Activated CD8-positive, alpha-beta T cell treated with anti-CD3 and anti-CD28 coated beads for 36 hours (primary cell): Measurements from ENCODE around the gene SLC9A3. TPM values are rescaled to one million over a fixed set of nuclear protein-coding genes. Genes with fewer than 3 reads are reported as not detected.
A peak's percentile ranks its signal among the peaks of the same experiment; 100 is the strongest.

ENCODE experiments used
- ATAC-seq: fragments of 200-7000 bp; cut with Tn5 transposase; one replicate; pipeline ENCODE4 v1.10.0; 2021; ENCODE audit warnings: mild to moderate bottlenecking, moderate library complexity
- CTCF ChIA-PET: fragments of 350-600 bp; sonication (Branson Sonifier 250); formaldehyde crosslinking; loops from one replicate; lab custom pipeline; 2021; ENCODE audit warnings: antibody characterized with exemption; lab: Charles Lee
- POLR2A ChIA-PET: fragments of 350-600 bp; sonication (Branson Sonifier 250); formaldehyde crosslinking; loops from one replicate; lab custom pipeline; 2021; ENCODE audit warnings: antibody characterized with exemption; lab: Charles Lee
- DNase-seq: peaks from one replicate; pipeline ENCODE4 v3.0.0-alpha.2; 2020
- H3K27ac Mint-ChIP-seq: one replicate; pipeline ENCODE4 v1.8.0; 2021; ENCODE audit warnings: mild to moderate bottlenecking, mixed read lengths
- H3K27me3 Mint-ChIP-seq: one replicate; pipeline ENCODE4 v1.8.0; 2021; ENCODE audit warnings: mixed read lengths
- H3K36me3 Mint-ChIP-seq: one replicate; pipeline ENCODE4 v1.8.0; 2021; ENCODE audit warnings: low read depth, mixed read lengths
- H3K4me1 Mint-ChIP-seq: one replicate; pipeline ENCODE4 v1.8.0; 2021; ENCODE audit warnings: low read depth, mixed read lengths
- H3K4me3 Mint-ChIP-seq: one replicate; pipeline ENCODE4 v1.8.0; 2021; ENCODE audit warnings: mild to moderate bottlenecking, moderate library complexity, mixed read lengths
- H3K9me3 Mint-ChIP-seq: one replicate; pipeline ENCODE4 v1.8.0; 2021; ENCODE audit warnings: mixed read lengths
- intact Hi-C: fragments of 100-400 bp; cut with micrococcal nuclease; formaldehyde crosslinking; loops from one replicate; pipeline ENCODE4 v1.10.0; 2022
- total RNA-seq, 2 experiments: library from RNA; stranded (reverse); gene quantifications; one replicate each; pipeline ENCODE4 v1.2.3, GENCODE V29; 2021
- TF ChIP-seq, protein P1 (sequence below): fragments of 200-600 bp; IDR thresholded peaks from one replicate; pipeline ENCODE4 v1.8.0; 2022; ENCODE audit warnings: antibody characterized with exemption, mild to moderate bottlenecking

SLC9A3 gene
- total RNA-seq, 2 experiments from 2014 or later, result 3.2 to 3.3 TPM

DNA sequence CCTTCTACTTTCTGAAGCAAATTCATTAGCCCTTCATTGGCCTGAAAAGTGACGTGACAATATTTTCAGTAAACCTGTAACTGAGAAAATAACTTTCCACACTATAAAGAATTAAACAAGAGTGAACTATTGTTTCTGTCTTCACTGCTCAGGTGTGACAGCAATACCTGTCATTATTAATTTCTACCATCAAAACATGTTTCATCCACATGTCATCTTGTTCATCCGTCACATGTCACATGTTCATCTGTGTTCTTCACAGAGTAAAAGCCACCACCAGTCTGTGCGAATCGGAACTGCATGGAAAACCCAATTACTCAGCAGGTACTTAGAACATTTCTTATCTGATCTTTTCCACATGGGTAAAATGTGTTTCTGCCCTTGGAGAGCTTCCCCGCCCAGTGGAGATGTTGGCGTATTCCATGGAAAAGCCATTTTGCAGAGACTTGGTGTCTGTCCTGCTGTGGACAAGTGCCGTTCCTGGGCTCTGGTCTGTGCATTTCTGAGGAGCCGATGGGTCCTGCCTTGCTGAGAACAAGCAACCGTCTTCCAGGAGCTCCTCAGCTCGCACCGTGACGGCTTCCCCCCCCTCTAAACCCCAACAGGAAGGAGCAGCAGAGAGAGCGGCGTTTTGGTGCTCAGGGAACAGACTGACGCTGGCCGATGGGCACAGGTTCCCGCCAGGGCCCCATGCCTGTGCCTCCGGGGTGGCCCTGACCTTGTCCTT is 91.9 kb downstream of the SLC9A3 start:
- DNase-seq (no peak), ATAC-seq (no peak)
- Mint-ChIP-seq H3K4me3 (no peak overlapping the region), H3K36me3 (peaks cover 22% of the 10 kb centered on the region), H3K27ac (no peak overlapping the region), H3K9me3 (no peaks in the 10 kb centered on the region), H3K4me1 (peaks cover 10% of the 10 kb centered on the region), H3K27me3 (peaks cover 2% of the 10 kb centered on the region)
- intact Hi-C loops, result loop anchor here (5.0 kb wide), 1 partner anchor 115 kb away; no protein-coding TSS in a partner anchor
- POLR2A ChIA-PET, result interaction anchor here (1.0 kb wide), 1 partner anchor 31 kb away, joined by 4 read pairs; no protein-coding TSS in a partner anchor
- CTCF ChIA-PET, result interaction anchor here (1.1 to 5.6 kb wide), 5 partner anchors 62 to 121 kb away, joined by 3 to 55 read pairs (median 4); no protein-coding TSS in a partner anchor
- TF ChIP-seq, protein P1, sequence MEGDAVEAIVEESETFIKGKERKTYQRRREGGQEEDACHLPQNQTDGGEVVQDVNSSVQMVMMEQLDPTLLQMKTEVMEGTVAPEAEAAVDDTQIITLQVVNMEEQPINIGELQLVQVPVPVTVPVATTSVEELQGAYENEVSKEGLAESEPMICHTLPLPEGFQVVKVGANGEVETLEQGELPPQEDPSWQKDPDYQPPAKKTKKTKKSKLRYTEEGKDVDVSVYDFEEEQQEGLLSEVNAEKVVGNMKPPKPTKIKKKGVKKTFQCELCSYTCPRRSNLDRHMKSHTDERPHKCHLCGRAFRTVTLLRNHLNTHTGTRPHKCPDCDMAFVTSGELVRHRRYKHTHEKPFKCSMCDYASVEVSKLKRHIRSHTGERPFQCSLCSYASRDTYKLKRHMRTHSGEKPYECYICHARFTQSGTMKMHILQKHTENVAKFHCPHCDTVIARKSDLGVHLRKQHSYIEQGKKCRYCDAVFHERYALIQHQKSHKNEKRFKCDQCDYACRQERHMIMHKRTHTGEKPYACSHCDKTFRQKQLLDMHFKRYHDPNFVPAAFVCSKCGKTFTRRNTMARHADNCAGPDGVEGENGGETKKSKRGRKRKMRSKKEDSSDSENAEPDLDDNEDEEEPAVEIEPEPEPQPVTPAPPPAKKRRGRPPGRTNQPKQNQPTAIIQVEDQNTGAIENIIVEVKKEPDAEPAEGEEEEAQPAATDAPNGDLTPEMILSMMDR, result no peak

GRCh38 chr5:431711-432050 is 92.6 kb downstream of the SLC9A3 start:
- Mint-ChIP-seq H3K27me3 (peaks cover 4% of the 10 kb centered on the region), H3K4me1 (peaks cover 10% of the 10 kb centered on the region), H3K36me3 (peaks cover 22% of the 10 kb centered on the region), H3K9me3 (no peaks in the 10 kb centered on the region), H3K4me3 (no peak overlapping the region), H3K27ac (no peak overlapping the region)
- POLR2A ChIA-PET, result interaction anchor here (1.0 to 1.1 kb wide), 2 partner anchors 31 to 60 kb away, joined by 3 to 4 read pairs; no protein-coding TSS in a partner anchor
- TF ChIP-seq, protein P1, result no peak
- intact Hi-C loops, result loop anchor here (5.0 kb wide), 1 partner anchor 114 kb away; no protein-coding TSS in a partner anchor
- DNase-seq, result no peak
- CTCF ChIA-PET, result interaction anchor here (0.6 to 5.6 kb wide), 16 partner anchors 10 to 212 kb away, joined by 3 to 55 read pairs (median 4); no protein-coding TSS in a partner anchor
- ATAC-seq, result no peak

DNA sequence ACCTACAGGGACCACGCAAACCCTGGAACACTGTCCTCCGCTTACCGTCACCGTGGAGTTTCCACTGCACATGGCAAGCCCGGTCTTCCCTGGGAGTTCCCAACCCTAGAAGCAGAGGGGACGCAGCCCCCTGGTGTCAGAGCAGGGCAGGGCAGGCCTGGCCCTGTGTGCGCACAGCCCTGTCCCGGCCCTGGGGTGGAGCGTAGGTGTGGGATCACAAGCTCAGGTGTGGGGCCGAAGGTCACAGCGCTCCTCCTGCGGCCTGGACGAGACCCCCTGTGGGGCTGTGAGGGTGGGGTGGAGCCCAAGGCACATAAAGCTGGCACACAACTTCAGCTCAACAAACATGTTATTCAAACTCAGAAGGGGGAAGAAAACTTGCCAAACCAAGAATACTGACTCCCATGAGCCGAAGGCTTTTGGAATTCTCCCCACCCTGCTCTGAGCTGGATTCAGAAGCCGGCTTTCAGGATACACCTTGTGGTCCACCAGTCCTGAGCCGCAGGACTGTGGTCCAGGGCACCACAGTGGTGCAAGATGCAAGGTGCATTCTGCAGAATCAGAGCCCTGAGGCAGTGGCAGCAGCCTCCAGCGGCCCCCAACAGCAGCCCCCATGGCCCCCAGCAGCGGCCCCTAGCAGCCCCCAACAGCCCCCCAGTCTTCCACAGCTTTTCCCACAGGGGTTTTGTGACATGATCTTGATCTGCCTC is 93.1 kb downstream of the SLC9A3 start:
- intact Hi-C loops, result loop anchor here (5.0 kb wide), 1 partner anchor 114 kb away; no protein-coding TSS in a partner anchor
- no peak overlapping the region for H3K27ac Mint-ChIP-seq
- ChIA-PET CTCF (interaction anchor here (0.6 to 5.6 kb wide), 17 partner anchors 10 to 211 kb away, joined by 3 to 55 read pairs (median 3); no protein-coding TSS in a partner anchor), POLR2A (interaction anchor here (1.1 kb wide), 1 partner anchor 59 kb away, joined by 3 read pairs; no protein-coding TSS in a partner anchor)
- TF ChIP-seq, protein P1, result peak; percentile 87
- ATAC-seq (peak; percentile 93), DNase-seq (peak; percentile 58)
- H3K4me1 Mint-ChIP-seq, result peaks cover 10% of the 10 kb centered on the region
- no peaks in the 10 kb centered on the region for H3K9me3 Mint-ChIP-seq
- H3K27me3 Mint-ChIP-seq, result peaks cover 6% of the 10 kb centered on the region
- no peak overlapping the region for H3K4me3 Mint-ChIP-seq
- peaks cover 27% of the 10 kb centered on the region for H3K36me3 Mint-ChIP-seq

DNA sequence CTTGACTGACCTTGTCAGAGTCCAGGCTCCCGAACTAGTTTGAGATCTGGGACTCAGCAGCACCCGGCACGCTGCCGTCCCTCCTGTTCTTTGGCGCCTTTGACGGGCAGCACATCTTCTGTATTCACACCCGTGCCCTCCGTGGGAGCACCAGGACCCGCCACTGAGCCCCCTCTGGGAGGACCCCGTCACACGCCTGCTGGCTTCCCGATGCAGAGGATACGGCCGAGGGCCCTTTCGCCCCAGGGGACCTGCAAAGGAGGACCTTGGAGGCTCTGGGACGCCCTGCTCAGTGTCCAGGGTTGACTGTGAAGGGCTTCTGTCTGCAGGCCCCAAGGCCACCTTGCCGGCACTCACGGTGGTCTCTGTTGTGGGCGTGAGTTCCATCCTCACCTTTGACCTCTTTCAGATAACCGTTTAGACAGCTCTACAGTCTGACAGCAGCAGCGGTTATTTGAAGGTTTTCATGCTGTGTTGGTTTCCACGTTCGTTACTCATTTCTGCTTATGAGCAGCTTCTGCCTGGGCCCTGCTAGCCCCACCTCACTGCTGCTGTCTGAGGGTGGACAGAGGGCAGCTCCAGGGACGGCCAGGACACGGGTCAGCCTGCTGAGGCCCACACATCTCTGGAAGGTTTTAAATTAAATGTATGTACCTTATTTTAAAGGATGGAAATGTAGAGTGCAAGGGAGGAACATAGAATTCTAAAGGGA is 93.9 kb downstream of the SLC9A3 start:
- intact Hi-C loops, result loop anchor here (5.0 kb wide), 1 partner anchor 113 kb away; no protein-coding TSS in a partner anchor
- DNase-seq, result no peak

More for the DNA sequence above, 93.9 kb downstream of the SLC9A3 start:
- Mint-ChIP-seq H3K36me3 (peaks cover 29% of the 10 kb centered on the region), H3K9me3 (no peaks in the 10 kb centered on the region), H3K27ac (no peak overlapping the region), H3K27me3 (peaks cover 8% of the 10 kb centered on the region), H3K4me3 (no peak overlapping the region), H3K4me1 (peaks cover 13% of the 10 kb centered on the region)
- ChIA-PET CTCF (interaction anchor here (0.9 to 5.6 kb wide), 12 partner anchors 11 to 210 kb away, joined by 3 to 55 read pairs (median 4); no protein-coding TSS in a partner anchor), POLR2A (interaction anchor here (0.7 to 1.1 kb wide), 2 partner anchors 59 to 88 kb away, joined by 3 read pairs; no protein-coding TSS in a partner anchor)
- TF ChIP-seq, protein P1, result no peak
- no peak for ATAC-seq
